Endothelial cell of umbilical vein (primary cell): ENCODE results near the gene MACF1.

ENCODE experiments used
- CTCF ChIP-seq, 2 donors: IDR thresholded peaks; 1 replicate in 1 of 2; 2 replicates in 1 of 2; pipeline ENCODE4 v1.5.1; 2011; ENCODE audit warnings: low read length in 2 of 2, mild to moderate bottlenecking in 2 of 2, moderate library complexity in 2 of 2, control low read depth in 1 of 2, inconsistent platforms in 1 of 2, low read depth in 1 of 2; ENCODE audit not compliant: insufficient read depth in 1 of 2; ENCODE audit errors: extremely low read depth in 1 of 2
- EZH2 ChIP-seq: IDR thresholded peaks from 2 replicates; pipeline ENCODE4 v1.6.1; 2012; ENCODE audit warnings: borderline replicate concordance, low read depth, mild to moderate bottlenecking, moderate library complexity, low read length, inconsistent platforms; ENCODE audit not compliant: severe bottlenecking
- GATA2 ChIP-seq: IDR thresholded peaks from 2 replicates; pipeline ENCODE4 v1.7.0; 2011; ENCODE audit warnings: low read depth, mild to moderate bottlenecking, moderate library complexity, mixed read lengths, low read length; ENCODE audit not compliant: insufficient read length, insufficient read depth
- MAX ChIP-seq: IDR thresholded peaks from 2 replicates; pipeline ENCODE4 v1.6.1; 2011; ENCODE audit not compliant: insufficient read depth, insufficient read length
- MYC ChIP-seq: IDR thresholded peaks from one replicate; pipeline ENCODE4 v1.6.1; 2011; ENCODE audit warnings: mild to moderate bottlenecking, low read depth, low read length
- POLR2A ChIP-seq: IDR thresholded peaks from 2 replicates; pipeline ENCODE4 v1.6.1; 2012; ENCODE audit warnings: low read depth, mild to moderate bottlenecking, control low read depth, low read length
- POLR2AphosphoS5 ChIP-seq: IDR thresholded peaks from 2 replicates; pipeline ENCODE4 v1.6.1; 2012; ENCODE audit warnings: low read depth, mild to moderate bottlenecking, control low read depth, low read length, moderate library complexity; ENCODE audit not compliant: insufficient read depth

GRCh38 chr1:39305555-39305954, 101.1 kb downstream of the MACF1 start:
- no peak for TF ChIP-seq EZH2
- TF ChIP-seq POLR2A = no peak
- no peak for TF ChIP-seq CTCF (IDR thresholded peaks at IDR 0.05; ENCODE audit: extremely low read depth in 1 of 2, insufficient read depth in 1 of 2, low read depth in 1 of 2, low read length in 2 of 2)
- TF ChIP-seq MYC = no peak
- no peak for TF ChIP-seq POLR2AphosphoS5
- no peak for TF ChIP-seq MAX
- no peak for TF ChIP-seq GATA2
